Measurements from ENCODE around the gene NIT1.
"Not testable (repeated sequence)": the region's sequence is repeated elsewhere in the genome, so short reads cannot be mapped to it uniquely, and the experiment has no call there.

NIT1 gene

GRCh38 chr1:161111527-161111926, 6.4 kb upstream of the NIT1 start:
- H3K4me3 Mint-ChIP-seq: no peak overlapping the region
- DNase-seq (no peak), ATAC-seq (replicated peaks) (no peak)
- H3K9me3 Mint-ChIP-seq: no peaks in the 10 kb centered on the region
- H3K27me3 Mint-ChIP-seq: no peaks in the 10 kb centered on the region
- H3K36me3 Mint-ChIP-seq (ENCODE audit: insufficient read depth): peaks cover 21% of the 10 kb centered on the region
- H3K27ac Mint-ChIP-seq: no peak overlapping the region
- peaks cover 23 to 38% of the 10 kb centered on the region in 2 donors for H3K4me1 Mint-ChIP-seq (ENCODE audit: low read depth in 2 of 2)

GRCh38 chr1:161113915-161114314, 4.0 kb upstream of the NIT1 start:
- DNase-seq (no peak), ATAC-seq (replicated peaks) (no peak)
- H3K4me1 Mint-ChIP-seq (ENCODE audit: low read depth in 2 of 2): peaks cover 34 to 45% of the 10 kb centered on the region in 2 donors
- H3K9me3 Mint-ChIP-seq: no peaks in the 10 kb centered on the region
- no peak overlapping the region for H3K4me3 Mint-ChIP-seq
- H3K36me3 Mint-ChIP-seq (ENCODE audit: insufficient read depth): peaks cover 24% of the 10 kb centered on the region
- H3K27ac Mint-ChIP-seq: peak overlapping the region in 1 of 2 donors; percentile 14
- no peaks in the 10 kb centered on the region for H3K27me3 Mint-ChIP-seq

- H3K4me3 Mint-ChIP-seq: no peak overlapping the region
- no peak for DNase-seq
- peak overlapping the region in 1 of 2 donors; percentile 14 for H3K27ac Mint-ChIP-seq
- peaks cover 24% of the 10 kb centered on the region for H3K36me3 Mint-ChIP-seq (ENCODE audit: insufficient read depth)
- no peaks in the 10 kb centered on the region for H3K9me3 Mint-ChIP-seq
- no peak for ATAC-seq (replicated peaks)
- no peaks in the 10 kb centered on the region for H3K27me3 Mint-ChIP-seq
- H3K4me1 Mint-ChIP-seq (ENCODE audit: low read depth in 2 of 2): peaks cover 40 to 49% of the 10 kb centered on the region in 2 donors
Observed at GRCh38 chr1:161114556-161114955, 3.3 kb upstream of the NIT1 start.

- H3K4me1 Mint-ChIP-seq (ENCODE audit: low read depth in 2 of 2): peaks cover 44 to 52% of the 10 kb centered on the region in 2 donors
- ATAC-seq (replicated peaks) (no peak), DNase-seq (no peak)
- no peaks in the 10 kb centered on the region for H3K27me3 Mint-ChIP-seq
- peaks cover 26% of the 10 kb centered on the region for H3K36me3 Mint-ChIP-seq (ENCODE audit: insufficient read depth)
- H3K4me3 Mint-ChIP-seq: peak overlapping the region in 1 of 2 donors; percentile 97
- no peak overlapping the region for H3K27ac Mint-ChIP-seq
- H3K9me3 Mint-ChIP-seq: no peaks in the 10 kb centered on the region
Observed at GRCh38 chr1:161115132-161115711, 2.7 kb upstream of the NIT1 start.

- not testable (repeated sequence) for H3K27me3 Mint-ChIP-seq
Observed at GRCh38 chr1:161115961-161116360, 1.9 kb upstream of the NIT1 start.

GRCh38 chr1:161119092-161119903, 1.4 kb downstream of the NIT1 start:
- peaks cover 59% of the 10 kb centered on the region for H3K36me3 Mint-ChIP-seq (ENCODE audit: insufficient read depth)
- DNase-seq (peak; percentile 49 to 59 (median 53)), ATAC-seq (replicated peaks) (peak; percentile 61)
- no peaks in the 10 kb centered on the region for H3K27me3 Mint-ChIP-seq
- no peaks in the 10 kb centered on the region for H3K9me3 Mint-ChIP-seq
- H3K4me1 Mint-ChIP-seq (ENCODE audit: low read depth in 2 of 2): peaks cover 32 to 41% of the 10 kb centered on the region in 2 donors
- peak overlapping the region; percentile 96 to 97 for H3K4me3 Mint-ChIP-seq
- peak overlapping the region; percentile 94 to 98 for H3K27ac Mint-ChIP-seq

More at GRCh38 chr1:161115961-161116360, 1.9 kb upstream of the NIT1 start:
- Mint-ChIP-seq H3K4me3 (peak overlapping the region; percentile 96 to 97), H3K36me3 (ENCODE audit: insufficient read depth) (peaks cover 26% of the 10 kb centered on the region), H3K4me1 (ENCODE audit: low read depth in 2 of 2) (peaks cover 46 to 52% of the 10 kb centered on the region in 2 donors)
- not testable (repeated sequence) for H3K27ac Mint-ChIP-seq; ATAC-seq (replicated peaks); H3K9me3 Mint-ChIP-seq; DNase-seq

- Mint-ChIP-seq H3K4me1 (ENCODE audit: low read depth in 2 of 2) (peaks cover 30 to 37% of the 10 kb centered on the region in 2 donors), H3K27ac (peak overlapping the region in 1 of 2 donors; percentile 44), H3K27me3 (no peaks in the 10 kb centered on the region), H3K36me3 (ENCODE audit: insufficient read depth) (peaks cover 59% of the 10 kb centered on the region), H3K4me3 (no peak overlapping the region), H3K9me3 (no peaks in the 10 kb centered on the region)
- ATAC-seq (replicated peaks) (no peak), DNase-seq (no peak)
Observed at GRCh38 chr1:161121042-161121650, 3.2 kb downstream of the NIT1 start.

- no peak overlapping the region for H3K4me3 Mint-ChIP-seq
- peaks cover 64% of the 10 kb centered on the region for H3K36me3 Mint-ChIP-seq (ENCODE audit: insufficient read depth)
- H3K9me3 Mint-ChIP-seq: no peaks in the 10 kb centered on the region
- H3K4me1 Mint-ChIP-seq (ENCODE audit: low read depth in 2 of 2): peaks cover 30 to 36% of the 10 kb centered on the region in 2 donors
- peak overlapping the region in 1 of 2 donors; percentile 44 for H3K27ac Mint-ChIP-seq
- H3K27me3 Mint-ChIP-seq: no peaks in the 10 kb centered on the region
- DNase-seq (no peak), ATAC-seq (replicated peaks) (no peak)
Observed at GRCh38 chr1:161121834-161122233, 3.9 kb downstream of the NIT1 start.

GRCh38 chr1:161122967-161123366, 5.1 kb downstream of the NIT1 start:
- H3K4me1 Mint-ChIP-seq (ENCODE audit: low read depth in 2 of 2): peaks cover 31 to 43% of the 10 kb centered on the region in 2 donors
- H3K36me3 Mint-ChIP-seq (ENCODE audit: insufficient read depth): peaks cover 66% of the 10 kb centered on the region
- no peak overlapping the region for H3K4me3 Mint-ChIP-seq
- no peaks in the 10 kb centered on the region for H3K27me3 Mint-ChIP-seq
- H3K27ac Mint-ChIP-seq: peak overlapping the region in 1 of 2 donors; percentile 46
- DNase-seq (no peak), ATAC-seq (replicated peaks) (no peak)
- H3K9me3 Mint-ChIP-seq: no peaks in the 10 kb centered on the region

- ATAC-seq (replicated peaks) (no peak), DNase-seq (no peak)
- peaks cover 55% of the 10 kb centered on the region for H3K36me3 Mint-ChIP-seq (ENCODE audit: insufficient read depth)
- H3K27me3 Mint-ChIP-seq: no peaks in the 10 kb centered on the region
- peaks cover 31 to 56% of the 10 kb centered on the region in 2 donors for H3K4me1 Mint-ChIP-seq (ENCODE audit: low read depth in 2 of 2)
- H3K4me3 Mint-ChIP-seq: no peak overlapping the region
- H3K9me3 Mint-ChIP-seq: no peaks in the 10 kb centered on the region
- H3K27ac Mint-ChIP-seq: peak overlapping the region; percentile 31 to 56
Observed at GRCh38 chr1:161127649-161128048, 9.7 kb downstream of the NIT1 start.

GRCh38 chr1:161128591-161129420, 10.9 kb downstream of the NIT1 start:
- H3K36me3 Mint-ChIP-seq (ENCODE audit: insufficient read depth): peaks cover 43% of the 10 kb centered on the region
- H3K27me3 Mint-ChIP-seq: no peaks in the 10 kb centered on the region
- ATAC-seq (replicated peaks) (no peak), DNase-seq (no peak)
- no peaks in the 10 kb centered on the region for H3K9me3 Mint-ChIP-seq
- H3K4me1 Mint-ChIP-seq (ENCODE audit: low read depth in 2 of 2): peaks cover 31 to 51% of the 10 kb centered on the region in 2 donors
- H3K4me3 Mint-ChIP-seq: no peak overlapping the region
- H3K27ac Mint-ChIP-seq: peak overlapping the region in 1 of 2 donors; percentile 50

- no peak for DNase-seq
- peaks cover 35% of the 10 kb centered on the region for H3K36me3 Mint-ChIP-seq (ENCODE audit: insufficient read depth)
- H3K27me3 Mint-ChIP-seq: no peaks in the 10 kb centered on the region
- peaks cover 31 to 55% of the 10 kb centered on the region in 2 donors for H3K4me1 Mint-ChIP-seq (ENCODE audit: low read depth in 2 of 2)
- peak overlapping the region in 1 of 2 donors; percentile 2 for H3K27ac Mint-ChIP-seq
- ATAC-seq (replicated peaks): no peak
- H3K9me3 Mint-ChIP-seq: no peaks in the 10 kb centered on the region
- H3K4me3 Mint-ChIP-seq: peak overlapping the region in 1 of 2 donors; percentile 11
Observed at GRCh38 chr1:161130266-161130665, 12.4 kb downstream of the NIT1 start.

Measured in effector memory CD8-positive, alpha-beta T cell (primary cell).